ENCODE results near the gene SLC26A3. TPM values are rescaled to one million over a fixed set of nuclear protein-coding genes. Genes with fewer than 3 reads are reported as not detected.

The SLC26A3 gene
- total and polyA plus RNA-seq, 10 of the 15 experiments (the other 5 are each of a cell fraction or from before 2014, with no cell fraction given) = 0.46 TPM; not detected in 9

- Histone ChIP-seq H3K79me2 (ENCODE audit: control insufficient read depth, insufficient read depth, low read length) (no peaks in the 10 kb centered on the region), H3K9ac (ENCODE audit: control insufficient read depth, insufficient read depth, low read length) (no peak overlapping the region), H3K27me3 (replicated peaks in 1 of 2; ENCODE audit: control insufficient read depth in 2 of 2, insufficient read depth in 2 of 2, low read length in 1 of 2) (no peaks in the 10 kb centered on the region), H3K36me3 (ENCODE audit: control insufficient read depth in 2 of 2, insufficient read depth in 2 of 2, low read length in 1 of 2) (no peaks in the 10 kb centered on the region), H2AFZ (ENCODE audit: control insufficient read depth, low read depth, low read length) (no peak overlapping the region), H4K20me1 (ENCODE audit: control insufficient read depth, insufficient read depth) (no peaks in the 10 kb centered on the region), H3K4me1 (ENCODE audit: control insufficient read depth, insufficient read depth, low read length) (no peaks in the 10 kb centered on the region), H3K4me2 (ENCODE audit: control insufficient read depth, insufficient read depth) (no peak overlapping the region), H3K4me3 (no peak overlapping the region), H3K27ac (ENCODE audit: control insufficient read depth, insufficient read depth) (no peak overlapping the region), H3K9me3 (replicated peaks; ENCODE audit: control insufficient read depth, insufficient read depth, low read length) (no peaks in the 10 kb centered on the region)
- in situ Hi-C loops (cut with MboI) = no loop called here
- RAD21 ChIA-PET (ENCODE audit: unreplicated experiment) = no interaction called here
- SMC1A ChIA-PET (ENCODE audit: uncharacterized antibody, unreplicated experiment) = no interaction called here
- CTCF ChIA-PET = no interaction called here
- DNase-seq (ENCODE audit: low read depth, low spot score) (no peak), FAIRE-seq (no peak), ATAC-seq (no peak)
- POLR2A ChIA-PET = no interaction called here
- intact Hi-C loops (cut with micrococcal nuclease; ENCODE audit: unreplicated experiment) = no loop called here
- TF ChIP-seq KDM1A (IDR thresholded peaks at IDR 0.05; ENCODE audit: borderline replicate concordance) = no peak
- no peak for TF ChIP-seq HDAC6 (IDR thresholded peaks at IDR 0.05; ENCODE audit: unreplicated experiment)
- TF ChIP-seq IKZF1 (conservative IDR thresholded peaks at IDR 0.05) = no peak
- TF ChIP-seq BCLAF1 (IDR thresholded peaks at IDR 0.05) = no peak
- no peak for TF ChIP-seq CTCF (IDR thresholded peaks at IDR 0.05 in 2 of 3, conservative IDR thresholded peaks at IDR 0.05 in 1 of 3; ENCODE audit: control insufficient read depth in 2 of 3, extremely low read depth in 1 of 3, insufficient read depth in 1 of 3, low read depth in 3 of 3, low read length in 3 of 3)
- no peak for TF ChIP-seq HDAC2 (IDR thresholded peaks at IDR 0.05)
- TF ChIP-seq, protein P1, sequence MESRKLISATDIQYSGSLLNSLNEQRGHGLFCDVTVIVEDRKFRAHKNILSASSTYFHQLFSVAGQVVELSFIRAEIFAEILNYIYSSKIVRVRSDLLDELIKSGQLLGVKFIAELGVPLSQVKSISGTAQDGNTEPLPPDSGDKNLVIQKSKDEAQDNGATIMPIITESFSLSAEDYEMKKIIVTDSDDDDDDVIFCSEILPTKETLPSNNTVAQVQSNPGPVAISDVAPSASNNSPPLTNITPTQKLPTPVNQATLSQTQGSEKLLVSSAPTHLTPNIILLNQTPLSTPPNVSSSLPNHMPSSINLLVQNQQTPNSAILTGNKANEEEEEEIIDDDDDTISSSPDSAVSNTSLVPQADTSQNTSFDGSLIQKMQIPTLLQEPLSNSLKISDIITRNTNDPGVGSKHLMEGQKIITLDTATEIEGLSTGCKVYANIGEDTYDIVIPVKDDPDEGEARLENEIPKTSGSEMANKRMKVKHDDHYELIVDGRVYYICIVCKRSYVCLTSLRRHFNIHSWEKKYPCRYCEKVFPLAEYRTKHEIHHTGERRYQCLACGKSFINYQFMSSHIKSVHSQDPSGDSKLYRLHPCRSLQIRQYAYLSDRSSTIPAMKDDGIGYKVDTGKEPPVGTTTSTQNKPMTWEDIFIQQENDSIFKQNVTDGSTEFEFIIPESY (IDR thresholded peaks at IDR 0.05) = no peak
- TF ChIP-seq E2F8 (IDR thresholded peaks at IDR 0.05; ENCODE audit: low read depth, partially characterized antibody) = no peak
- TF ChIP-seq NFXL1 (IDR thresholded peaks at IDR 0.05; ENCODE audit: borderline replicate concordance) = no peak
- no TSS peak for BruUV-seq (replicated peaks)
- 17% methylated on average over 3 of the region's 3 CpGs for WGBS (ENCODE audit: insufficient coverage, insufficient replicate concordance, low lambda C conversion rate, missing lambda C conversion rate)
Measured at GRCh38 chr7:107810626-107811025, 7.6 kb upstream of the SLC26A3 start.

All from GM12878 (cell line).